ENCODE measurements around the gene MMEL1.

The MMEL1 gene

GRCh38 chr1:2544093-2544874 is 88.5 kb downstream of the MMEL1 start:
- no peak for DNase-seq (ENCODE audit: low read depth)

GRCh38 chr1:2543543-2544092 is 89.2 kb downstream of the MMEL1 start:
- DNase-seq (ENCODE audit: low read depth), result no peak

GRCh38 chr1:2542246-2542915 is 90.4 kb downstream of the MMEL1 start:
- no peak for DNase-seq (ENCODE audit: low read depth)

- no peak for DNase-seq (ENCODE audit: low read depth)
Observed at GRCh38 chr1:2541619-2542245, 91.1 kb downstream of the MMEL1 start.

GRCh38 chr1:2540816-2541492 is 91.9 kb downstream of the MMEL1 start:
- DNase-seq (ENCODE audit: low read depth), result no peak

Data from stimulated activated CD8-positive, alpha-beta memory T cell treated with anti-CD3 and anti-CD28 coated beads, Interleukin-12 subunit alpha, Interleukin-12 subunit beta, amount 100 ng/mL, for 1 hour (primary cell).